Placental pericyte (primary cell): ENCODE results near the gene AIRE. TPM values are rescaled to one million over a fixed set of nuclear protein-coding genes. Genes with fewer than 3 reads are reported as not detected.

Experiments used
- small RNA-seq: library from RNA; depleted of rRNA; stranded (forward); fragments of <200 nt; gene quantifications from one replicate; pipeline ENCODE3, GENCODE V24; 2012; ENCODE audit warnings: low replicate concordance
- total RNA-seq: library from RNA; depleted of rRNA; stranded (reverse); fragments of >200 nt; gene quantifications from 2 replicates; pipeline ENCODE4 v1.2.3, GENCODE V29; 2012

The AIRE gene
- not detected in 2 replicates for total RNA-seq

GRCh38 chr21:44285138-44285992 is at the start of gene AIRE:
Gene AIRE, plus strand, starts transcription at chr21:44285876. Its CDS starts 131 bp downstream, at chr21:44286007.

DNA sequence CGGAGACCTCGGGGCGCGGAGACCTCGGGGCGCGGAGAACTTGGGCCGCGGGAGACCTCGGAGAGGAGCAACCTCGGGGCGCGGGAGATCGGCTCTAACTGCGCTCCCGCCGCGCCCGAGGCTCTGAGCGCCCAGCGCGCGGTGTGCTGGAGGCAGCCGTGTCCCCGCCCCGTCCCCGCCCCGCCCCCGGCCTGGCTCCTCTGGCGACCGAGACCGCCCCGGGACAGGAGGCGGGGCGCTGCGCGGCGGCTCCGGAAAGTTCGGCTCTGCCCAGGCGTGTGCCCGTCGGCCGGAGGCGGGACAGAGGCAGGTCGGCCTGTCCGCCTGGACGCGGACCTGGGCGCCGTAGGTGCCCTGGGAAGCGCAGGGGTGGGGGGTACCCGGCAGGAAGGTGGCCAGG is 44.8 kb upstream of the AIRE start, which contains the start of gene ICOSLG:
Gene ICOSLG (minus strand): TSS at position 102 of the 400 bp plus-strand sequence. CDS start 126 bp downstream, outside the sequence.

GRCh38 chr21:44261675-44262295 is 23.9 kb upstream of the AIRE start, which contains the start of gene DNMT3L:
Gene DNMT3L, minus strand, starts transcription at chr21:44261897. Its CDS starts 638 bp downstream, at chr21:44261259.

GRCh38 chr21:44299458-44300261 is 14.0 kb downstream of the AIRE start, which contains the start of gene PFKL:
Gene PFKL, plus strand, starts transcription at chr21:44300053. Its CDS starts 53 bp downstream, at chr21:44300106.

GRCh38 chr21:44338971-44339910 is 53.6 kb downstream of the AIRE start, which contains the start of gene CFAP410:
Gene CFAP410, minus strand, starts transcription at chr21:44339390. Its CDS starts 196 bp downstream, at chr21:44339194.

Small RNA genes lying within 50 kb of the gene (small RNA-seq; reads per million reads assigned to genes)
- gene AP001059.3 = not detected

Other genes starting within 250 kb of the AIRE start
- gene PWP2, start 178.5 kb upstream of the AIRE start, total RNA-seq = 1.8 and 35.1 TPM in 2 replicates
- gene GATD3, start 152.2 kb upstream of the AIRE start, total RNA-seq = 15.1 and 25.1 TPM in 2 replicates
- 0.57 and 1.1 TPM in 2 replicates for gene ICOSLG, start 44.9 kb upstream of the AIRE start, total RNA-seq
- gene DNMT3L, start 24.0 kb upstream of the AIRE start, total RNA-seq = not detected in 2 replicates
- 123 and 133 TPM in 2 replicates for gene PFKL, start 14.2 kb downstream of the AIRE start, total RNA-seq
- gene CFAP410, start 53.5 kb downstream of the AIRE start, total RNA-seq = 10.0 and 20.1 TPM in 2 replicates
- under 0.01 and 0.29 TPM in 2 replicates for gene TRPM2, start 67.7 kb downstream of the AIRE start, total RNA-seq
- gene LRRC3, start 169.6 kb downstream of the AIRE start, total RNA-seq = 0.29 and 0.66 TPM in 2 replicates